GM18507 (cell line): ENCODE results near the gene PSMD7.
"Not testable (repeated sequence)": the region's sequence is repeated elsewhere in the genome, so short reads cannot be mapped to it uniquely, and the experiment has no call there.

Experiments used
- DNase-seq: peaks from one replicate; pipeline ENCODE4 v3.0.0; 2011; ENCODE audit warnings: low read depth; ENCODE audit not compliant: insufficient read length; ENCODE audit errors: extremely low spot score
- FAIRE-seq: peaks from 2 replicates; lab custom pipeline; 2011; peaks lifted over from hg19 to GRCh38; lab: Jason Lieb, UNC

The PSMD7 gene

DNA sequence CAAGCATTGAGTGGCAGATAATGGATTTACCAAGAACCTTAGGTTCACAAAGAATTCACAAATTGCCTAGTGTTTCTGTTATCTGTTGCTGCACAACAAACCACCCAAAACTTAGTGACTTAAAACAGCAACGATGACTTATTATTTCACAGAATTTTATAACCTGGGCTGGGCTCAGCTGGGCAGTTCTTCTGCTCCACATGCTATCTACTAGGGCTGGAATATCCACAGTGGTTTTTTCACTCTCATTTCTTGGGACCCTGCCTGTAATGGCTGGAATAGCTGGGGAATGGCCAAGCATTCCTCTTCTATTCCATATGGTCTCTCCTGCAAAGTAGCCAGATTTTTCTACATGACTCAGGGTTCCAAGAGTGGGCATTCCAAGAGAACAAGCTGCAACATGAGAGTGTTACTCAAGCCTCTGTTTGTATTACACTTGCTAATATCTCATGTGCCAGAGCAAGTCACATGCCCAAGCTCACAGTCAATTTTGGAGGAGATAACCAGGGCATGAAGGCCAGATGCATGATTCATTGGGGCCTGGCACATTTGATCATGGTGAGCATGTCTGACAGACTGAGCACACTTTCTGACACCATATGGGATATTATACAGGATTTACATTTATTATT lies 4.9 kb upstream of the PSMD7 start:
- FAIRE-seq, result no peak
- no peak for DNase-seq

DNA sequence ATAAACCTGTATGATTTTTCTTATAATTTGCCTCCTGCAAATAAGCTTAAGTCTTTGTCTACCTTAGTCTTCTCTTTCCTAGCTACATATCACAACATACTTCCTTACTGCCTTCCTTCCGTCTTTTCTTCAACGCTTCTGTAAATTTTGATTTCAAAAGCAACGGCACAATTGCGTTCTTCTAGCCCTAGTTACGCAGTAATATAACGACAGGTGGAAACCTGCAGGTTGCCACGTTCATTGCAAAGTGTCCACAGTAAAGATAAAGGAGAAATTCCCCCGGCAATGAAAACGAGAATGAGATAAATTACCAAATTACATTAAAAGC lies 546 bp upstream of the PSMD7 start:
- DNase-seq (no peak), FAIRE-seq (peak; percentile 36)

DNA sequence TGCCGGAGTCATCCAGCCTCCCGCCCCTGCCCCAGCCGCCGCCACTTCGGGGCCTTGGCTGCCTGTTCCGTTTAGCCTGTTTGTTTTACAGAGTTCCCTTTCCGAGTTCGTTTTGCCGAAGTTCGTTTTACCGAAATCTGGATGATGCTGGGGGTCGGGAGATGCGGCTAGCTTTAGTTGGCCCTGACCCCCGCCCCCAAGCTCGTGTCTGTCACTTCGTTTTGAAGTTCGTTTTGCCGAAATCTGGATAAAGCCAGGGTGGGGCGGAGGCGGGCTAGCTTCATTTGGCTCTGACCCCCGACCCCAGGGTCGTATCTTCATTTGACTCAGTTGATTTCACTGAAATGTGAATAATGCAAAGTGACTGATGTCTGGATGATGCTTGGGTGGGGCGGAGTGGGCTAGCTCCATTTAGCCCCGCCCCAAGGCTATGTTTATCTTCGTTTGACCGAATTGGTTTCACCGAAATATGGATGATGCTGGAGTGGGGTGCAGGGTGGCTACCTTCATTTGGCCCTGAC lies 591 bp downstream of the PSMD7 start:
- no peak for DNase-seq
- peak; percentile 29 for FAIRE-seq

DNA sequence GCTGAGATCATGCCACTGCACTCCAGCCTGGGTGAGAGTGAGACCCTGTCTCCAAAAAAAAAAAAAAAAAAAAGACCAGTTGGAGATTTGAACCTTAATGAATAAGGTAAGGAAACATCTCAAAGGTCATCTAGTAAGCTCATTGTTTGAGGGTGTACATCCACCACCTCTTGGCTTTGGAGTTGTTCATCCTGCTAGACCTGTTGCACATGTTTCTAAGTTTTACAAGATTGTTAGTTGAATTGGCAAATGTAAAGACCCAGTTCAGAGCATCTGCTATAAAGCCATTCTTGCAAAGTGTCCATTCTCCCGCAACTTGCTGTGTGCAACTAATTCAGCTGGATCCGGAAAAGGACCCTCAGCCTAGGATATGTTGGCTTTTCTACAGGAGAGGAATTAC lies 1.5 kb downstream of the PSMD7 start:
- FAIRE-seq (no peak), DNase-seq (no peak)

DNA sequence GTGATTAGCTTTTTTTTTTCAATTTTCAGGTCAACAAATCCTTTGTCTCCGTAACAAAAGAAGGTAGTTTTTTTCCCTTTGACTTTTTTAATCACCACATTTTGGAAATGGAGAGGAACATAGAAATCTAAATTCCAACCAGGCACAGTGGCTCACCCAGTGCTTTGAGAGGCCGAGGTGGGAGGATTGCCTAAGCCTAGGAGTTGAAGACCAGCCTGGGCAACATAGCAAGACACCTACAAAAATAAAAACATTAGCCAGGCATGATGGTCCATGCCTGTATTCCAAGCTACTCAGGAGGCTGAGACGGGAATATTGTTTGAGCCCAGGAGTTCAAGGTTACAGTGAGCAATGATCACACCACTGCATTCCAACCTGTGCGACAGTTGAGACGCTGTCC lies 5.7 kb downstream of the PSMD7 start:
- no peak for DNase-seq
- FAIRE-seq, result no peak

DNA sequence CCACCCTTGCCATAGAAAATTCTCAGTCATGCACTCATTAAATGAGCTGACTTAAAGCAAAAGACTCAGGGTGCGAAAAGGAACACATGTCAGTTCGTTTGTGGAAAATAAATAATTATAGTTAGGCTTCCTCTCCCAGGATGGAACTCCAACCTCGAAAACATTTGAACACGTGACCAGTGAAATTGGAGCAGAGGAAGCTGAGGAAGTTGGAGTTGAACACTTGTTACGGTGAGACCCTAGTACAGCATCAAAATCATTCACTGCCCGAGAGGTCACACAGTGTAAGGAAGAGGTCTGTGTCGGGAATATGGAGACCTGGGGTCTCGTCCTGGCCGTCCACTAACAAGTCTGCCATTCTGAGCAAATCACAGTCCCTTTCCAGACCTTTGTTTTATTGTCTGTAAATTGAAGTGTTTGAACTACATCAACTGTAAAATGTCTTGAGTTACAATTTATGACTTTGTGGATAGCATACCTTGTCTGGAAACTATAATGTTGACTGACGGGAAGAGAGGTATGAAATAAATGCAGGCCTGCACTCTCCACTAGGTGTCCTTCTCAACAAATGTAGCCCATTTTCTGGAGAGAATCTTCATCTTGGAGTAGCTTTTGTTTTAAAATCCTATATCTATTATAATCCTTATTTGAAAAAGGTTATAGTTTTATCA lies 7.7 kb downstream of the PSMD7 start:
- DNase-seq, result no peak
- FAIRE-seq, result no peak

DNA sequence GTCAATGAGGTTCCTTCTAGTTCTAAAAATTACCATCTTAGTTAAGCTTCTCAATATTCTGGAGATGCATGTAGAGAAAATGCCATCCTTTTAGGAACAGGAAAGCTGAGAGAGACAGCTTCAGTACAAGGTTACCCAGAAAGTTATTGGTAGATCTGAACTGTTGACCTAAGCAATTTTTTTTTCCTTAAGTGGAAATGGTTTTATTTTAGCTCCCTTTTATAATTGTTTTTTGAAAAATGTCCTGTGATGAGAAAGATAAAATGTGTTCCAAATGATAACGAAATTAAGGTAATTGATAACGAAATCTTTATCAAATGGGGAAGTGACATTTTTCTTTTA lies 8.2 kb downstream of the PSMD7 start:
- FAIRE-seq (no peak), DNase-seq (no peak)

DNA sequence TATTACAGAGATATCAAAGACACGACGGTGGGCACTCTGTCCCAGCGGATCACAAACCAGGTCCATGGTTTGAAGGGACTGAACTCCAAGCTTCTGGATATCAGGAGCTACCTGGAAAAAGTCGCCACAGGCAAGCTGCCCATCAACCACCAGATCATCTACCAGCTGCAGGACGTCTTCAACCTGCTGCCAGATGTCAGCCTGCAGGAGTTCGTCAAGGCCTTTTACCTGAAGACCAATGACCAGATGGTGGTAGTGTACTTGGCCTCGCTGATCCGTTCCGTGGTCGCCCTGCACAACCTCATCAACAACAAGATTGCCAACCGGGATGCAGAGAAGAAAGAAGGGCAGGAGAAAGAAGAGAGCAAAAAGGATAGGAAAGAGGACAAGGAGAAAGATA lies 8.7 kb downstream of the PSMD7 start:
- no peak for FAIRE-seq
- no peak for DNase-seq

DNA sequence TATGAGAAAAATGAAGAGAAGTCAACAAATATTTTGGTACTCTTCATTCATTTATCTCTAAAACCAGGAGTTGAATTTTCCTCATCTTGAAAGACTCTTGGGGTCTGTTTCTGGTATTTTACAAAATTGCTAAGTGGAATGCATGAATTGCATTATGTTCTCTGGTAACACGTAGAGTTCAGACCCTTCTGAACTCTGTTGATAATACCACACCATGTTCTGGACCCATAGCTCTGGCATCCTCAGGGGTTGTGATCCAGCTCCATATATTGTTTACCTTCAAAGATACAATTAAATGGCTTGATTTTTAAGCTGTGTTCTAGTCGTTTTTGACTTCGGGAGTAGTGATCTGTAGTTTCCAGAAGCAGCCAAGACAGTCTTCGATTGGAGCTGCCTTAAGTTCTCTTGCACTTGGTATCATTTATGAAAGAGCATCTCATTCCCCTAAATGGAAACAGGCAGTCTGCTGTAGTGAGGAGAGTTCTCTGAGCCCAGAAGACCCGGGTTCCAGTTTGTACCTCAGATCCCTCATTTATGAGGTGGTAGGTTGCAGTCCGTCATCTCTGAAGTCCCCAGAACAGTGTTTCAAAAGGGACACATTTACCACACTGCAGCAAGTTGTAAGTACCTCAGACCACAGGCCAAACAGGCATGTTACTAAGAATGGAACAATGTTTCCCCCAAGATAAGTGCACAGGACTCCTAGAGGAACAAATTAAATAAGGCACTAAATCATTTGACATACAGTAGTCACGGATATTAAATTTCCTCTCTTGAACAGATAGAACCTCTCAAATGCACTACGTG lies 9.6 kb downstream of the PSMD7 start:
- FAIRE-seq, result no peak

DNA sequence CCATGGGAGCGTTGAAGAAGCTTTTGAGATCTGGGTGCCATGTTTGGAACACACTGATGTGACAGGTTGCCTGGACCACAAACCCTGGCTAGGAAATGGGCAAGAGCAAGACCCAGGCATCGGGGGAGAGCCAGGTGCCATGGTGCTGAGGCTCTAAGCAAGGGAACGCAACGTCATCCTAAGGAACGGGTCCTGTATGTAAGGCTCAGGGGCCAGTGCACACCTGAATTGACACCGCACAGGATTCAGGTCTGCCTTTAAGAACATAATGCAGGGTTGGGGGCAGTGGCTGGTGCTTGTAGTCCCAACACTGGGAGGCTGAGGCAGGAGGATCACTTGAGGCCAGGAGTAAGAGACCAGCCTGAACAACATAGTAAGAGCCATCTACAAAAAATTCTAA lies 10.8 kb downstream of the PSMD7 start:
- no peak for FAIRE-seq
- DNase-seq, result no peak

More for the DNA sequence above, 9.6 kb downstream of the PSMD7 start:
- no peak for DNase-seq

DNA sequence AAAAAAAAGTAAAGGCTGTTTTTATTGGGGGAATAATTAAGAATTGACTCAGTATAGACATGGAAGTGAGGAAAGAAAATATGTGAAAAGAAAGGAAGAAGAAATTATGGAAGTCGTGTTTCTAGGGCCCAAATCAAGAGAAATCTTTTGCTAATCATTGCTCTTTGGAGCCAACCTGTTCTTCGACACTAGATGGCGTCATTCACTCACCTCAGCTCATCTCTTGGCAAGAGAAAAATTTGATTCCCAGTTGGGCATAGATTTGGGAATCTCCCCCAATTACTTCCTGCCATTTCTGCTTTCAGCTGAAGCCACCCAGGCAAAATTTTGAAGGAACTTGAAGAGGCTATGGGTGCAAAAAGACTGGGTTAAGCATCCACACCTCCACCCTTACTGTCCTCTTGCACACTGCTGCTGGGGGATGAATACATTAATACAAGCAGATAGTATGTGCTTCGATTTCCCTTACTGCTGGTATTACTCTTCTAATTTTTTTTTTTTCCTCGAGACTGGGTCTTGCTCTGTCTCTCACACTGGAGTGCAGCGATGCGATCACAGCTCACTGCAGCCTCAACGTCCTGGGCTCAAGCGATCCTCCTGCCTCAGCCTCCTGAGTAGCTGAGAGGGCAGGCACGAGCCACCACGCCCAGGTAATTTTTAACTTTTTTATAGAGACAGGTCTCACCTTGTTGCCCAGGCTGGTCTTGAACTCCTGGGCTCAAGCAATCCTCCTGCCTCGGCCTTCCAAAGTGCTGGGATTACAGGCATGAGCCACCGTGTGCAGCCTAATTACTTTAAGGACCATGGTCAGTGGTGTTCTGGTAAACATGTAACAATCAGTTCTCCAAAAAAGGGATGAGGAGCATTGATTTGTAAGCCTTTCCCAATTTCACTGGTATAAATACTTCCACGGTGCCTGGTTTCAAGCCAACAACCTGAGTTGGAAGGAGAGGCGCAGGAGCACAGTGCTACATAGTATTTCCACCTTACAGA lies 13.5 kb downstream of the PSMD7 start:
- FAIRE-seq (peak; percentile 56), DNase-seq (peak; percentile 8)

DNA sequence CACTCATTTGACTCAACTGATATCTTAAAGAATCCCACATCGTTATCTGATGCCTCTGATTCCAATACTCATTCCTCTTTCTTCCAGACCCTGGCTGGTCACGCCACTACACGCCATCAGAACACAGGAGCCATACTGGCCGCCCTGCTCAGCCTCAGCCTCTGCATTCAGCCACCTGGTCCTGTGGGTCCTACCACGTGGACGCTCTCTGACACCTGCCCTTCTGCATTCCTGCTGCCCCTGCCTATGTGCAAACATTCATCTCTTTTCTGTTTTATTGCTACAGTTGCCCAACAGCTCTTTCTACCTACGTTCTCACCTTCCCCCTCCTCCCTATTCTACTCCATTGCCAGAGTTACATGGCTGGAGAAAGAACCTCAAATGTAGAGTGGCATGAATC lies 18.4 kb downstream of the PSMD7 start:
- DNase-seq (no peak), FAIRE-seq (no peak)

DNA sequence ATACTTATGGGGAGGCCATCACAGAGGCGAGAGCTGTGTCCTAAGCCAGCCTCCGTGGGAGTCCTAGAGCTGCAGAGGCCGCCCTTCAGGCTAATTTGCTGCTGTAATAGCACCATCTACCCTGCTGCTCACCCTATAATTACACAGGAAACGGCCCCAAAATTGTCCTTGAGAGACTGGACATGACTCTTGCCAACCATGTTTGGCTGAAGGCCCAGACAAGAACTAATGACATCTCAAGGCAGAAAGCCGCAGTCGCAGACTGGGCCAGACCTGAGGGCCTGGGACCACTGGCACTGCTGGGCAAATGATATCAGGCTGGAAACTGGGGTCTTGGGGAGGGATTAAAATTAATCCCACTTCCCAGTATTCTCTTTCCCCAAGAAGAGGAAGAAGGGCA lies 24.1 kb downstream of the PSMD7 start:
- FAIRE-seq (no peak), DNase-seq (no peak)

DNA sequence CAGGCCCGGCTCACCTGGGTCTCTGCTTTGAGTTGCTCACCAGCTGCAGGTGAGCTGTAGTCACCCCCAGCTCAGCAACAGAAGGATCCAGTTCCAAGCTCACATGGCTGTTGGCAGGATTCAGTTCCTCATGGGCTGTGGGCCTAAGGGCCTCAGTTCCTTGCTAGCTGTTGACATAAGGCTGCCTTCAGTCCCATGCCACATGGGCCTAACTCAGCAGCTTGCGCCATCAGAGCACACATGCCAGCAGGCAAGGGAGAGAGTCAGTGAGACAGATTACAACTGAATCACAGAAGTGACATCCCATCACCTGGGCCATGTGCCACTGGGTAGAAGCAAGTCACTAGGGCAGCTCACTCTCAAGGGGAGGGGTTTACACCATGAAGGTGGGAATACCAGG lies 24.7 kb downstream of the PSMD7 start:
- FAIRE-seq (no peak), DNase-seq (no peak)

DNA sequence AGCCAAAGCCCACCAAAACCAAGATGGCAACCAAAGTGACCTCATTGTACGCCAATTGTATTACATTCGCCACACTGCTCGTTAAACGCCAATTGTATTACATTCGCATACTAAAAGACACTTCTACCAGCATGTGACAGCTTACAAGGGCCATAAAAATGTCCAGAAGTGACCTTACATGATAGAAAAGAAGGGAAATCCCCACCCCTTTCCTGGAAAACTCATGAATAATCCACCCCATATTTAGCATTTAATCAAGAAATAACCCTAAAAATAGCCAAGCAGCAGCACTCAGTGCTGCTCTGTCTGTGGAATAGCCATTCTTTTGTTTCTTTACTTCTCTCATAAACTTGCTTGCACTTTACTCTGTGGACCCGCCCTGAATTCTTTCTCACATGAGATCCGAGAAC lies 25.7 kb downstream of the PSMD7 start:
- FAIRE-seq, result no peak
- DNase-seq, result no peak

DNA sequence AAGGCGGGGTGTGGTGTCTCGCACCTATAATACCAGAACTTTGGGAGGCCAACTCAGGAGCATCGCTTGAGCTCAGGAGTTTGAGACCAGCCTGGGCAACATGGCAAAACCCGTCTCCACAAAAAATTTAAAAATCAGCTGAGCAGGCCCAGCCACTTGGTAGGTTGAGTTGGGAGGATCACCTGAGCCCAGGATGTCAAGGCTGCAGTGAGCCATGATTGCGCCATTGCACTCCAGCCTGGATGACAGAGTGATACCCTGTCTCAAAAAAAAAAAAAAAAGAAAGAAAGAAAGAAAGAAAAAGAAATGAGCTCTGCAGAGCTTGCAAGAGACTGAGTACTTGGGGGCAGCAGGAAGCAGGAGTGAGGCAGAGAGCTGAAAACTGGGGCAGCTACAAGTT lies 28.2 kb downstream of the PSMD7 start:
- not testable (repeated sequence) for FAIRE-seq, DNase-seq

DNA sequence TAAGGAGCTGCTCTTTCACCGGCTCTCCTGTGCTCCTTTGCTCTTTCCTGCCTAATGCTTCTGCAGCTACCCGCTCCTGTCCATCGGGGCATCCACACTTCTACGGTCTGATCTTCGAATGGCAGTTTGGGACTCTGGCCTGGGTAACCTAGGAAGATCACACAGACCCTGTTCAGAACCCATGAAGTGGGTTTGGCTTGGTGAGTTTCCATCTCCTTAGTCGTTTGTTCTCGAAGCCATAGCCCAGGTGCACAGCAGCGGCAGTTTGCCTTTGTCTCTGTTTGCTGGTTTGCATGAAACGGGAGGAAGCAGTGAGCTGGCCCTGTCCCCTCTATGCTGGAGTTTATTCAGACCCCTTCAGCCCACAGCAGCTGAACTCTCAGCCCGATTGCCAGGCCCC lies 29.0 kb downstream of the PSMD7 start:
- DNase-seq (no peak), FAIRE-seq (no peak)

DNA sequence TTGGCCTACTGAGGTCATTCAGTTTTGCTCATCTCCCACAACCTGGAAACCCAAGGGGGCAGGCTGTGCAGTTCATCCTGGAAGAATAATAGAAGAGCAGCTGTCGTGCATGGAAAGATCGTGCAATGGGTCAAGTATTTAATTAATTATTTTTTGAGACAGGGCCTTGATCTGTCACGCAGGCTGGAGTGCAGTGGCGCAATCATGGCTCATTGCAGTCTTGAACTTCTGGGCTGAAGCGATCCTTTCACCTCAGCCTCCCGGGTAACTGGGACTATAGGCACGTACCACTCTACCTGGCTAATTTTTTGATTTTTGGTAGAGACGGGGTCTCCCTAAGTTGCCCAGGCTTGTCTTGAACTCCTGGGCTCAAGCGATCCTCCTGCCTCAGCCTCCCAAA lies 31.7 kb downstream of the PSMD7 start:
- DNase-seq, FAIRE-seq: not testable (repeated sequence)

DNA sequence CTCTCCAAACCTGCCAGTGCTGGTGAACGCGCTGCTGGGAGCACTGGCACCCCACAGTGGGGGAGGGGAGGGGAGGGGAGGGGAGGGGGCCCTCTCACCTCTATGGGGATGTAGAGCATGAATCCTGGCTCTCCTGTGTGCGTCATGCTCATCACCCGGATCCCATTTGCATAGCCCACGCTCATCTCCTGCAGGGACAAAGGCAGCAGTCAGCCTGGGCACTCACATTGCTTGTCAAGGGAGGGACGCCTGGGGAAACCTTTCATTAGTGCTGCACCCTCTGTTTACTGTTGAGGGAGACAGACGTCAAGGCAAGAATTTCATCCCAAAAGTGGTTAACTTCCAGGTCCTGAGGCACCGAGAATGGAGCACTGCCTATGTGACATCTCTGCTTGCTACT lies 35.9 kb downstream of the PSMD7 start:
- DNase-seq, FAIRE-seq: not testable (repeated sequence)

DNA sequence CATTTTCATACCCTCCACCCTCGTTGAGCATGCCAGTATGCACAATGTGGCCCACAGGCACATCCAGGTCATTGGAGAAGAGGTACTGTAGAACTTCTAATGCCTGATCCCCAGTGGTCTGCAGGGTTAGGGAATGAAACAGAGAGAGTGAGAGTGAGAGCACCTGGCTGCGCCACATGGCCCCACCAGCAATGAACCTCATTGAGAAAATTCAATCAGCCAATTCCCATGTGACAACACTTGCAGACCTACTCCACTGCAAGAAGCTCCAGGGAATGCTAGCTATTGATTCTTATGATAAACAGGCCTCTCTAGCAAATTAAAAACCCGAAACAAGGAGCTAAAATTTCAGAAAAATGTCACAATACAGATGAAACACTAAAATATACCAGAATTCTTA lies 40.9 kb downstream of the PSMD7 start:
- not testable (repeated sequence) for FAIRE-seq, DNase-seq
